Activated CD4-positive, CD25-positive, alpha-beta regulatory T cell treated with anti-CD3 and anti-CD28 coated beads, Interleukin-2, amount 50 U/mL, for 24 hours (primary cell): ENCODE results near the gene GMDS.

Experiments used
- ATAC-seq, 2 donors: fragments of 150-1000 bp; cut with Tn5 transposase; one replicate each; pipeline ENCODE4 v1.10.0; 2021; ENCODE audit warnings: mild to moderate bottlenecking in 1 of 2, moderate library complexity in 1 of 2

Gene GMDS

GRCh38 chr6:1595271-1596087, 649.9 kb downstream of the GMDS start:
- no peak for ATAC-seq

DNA sequence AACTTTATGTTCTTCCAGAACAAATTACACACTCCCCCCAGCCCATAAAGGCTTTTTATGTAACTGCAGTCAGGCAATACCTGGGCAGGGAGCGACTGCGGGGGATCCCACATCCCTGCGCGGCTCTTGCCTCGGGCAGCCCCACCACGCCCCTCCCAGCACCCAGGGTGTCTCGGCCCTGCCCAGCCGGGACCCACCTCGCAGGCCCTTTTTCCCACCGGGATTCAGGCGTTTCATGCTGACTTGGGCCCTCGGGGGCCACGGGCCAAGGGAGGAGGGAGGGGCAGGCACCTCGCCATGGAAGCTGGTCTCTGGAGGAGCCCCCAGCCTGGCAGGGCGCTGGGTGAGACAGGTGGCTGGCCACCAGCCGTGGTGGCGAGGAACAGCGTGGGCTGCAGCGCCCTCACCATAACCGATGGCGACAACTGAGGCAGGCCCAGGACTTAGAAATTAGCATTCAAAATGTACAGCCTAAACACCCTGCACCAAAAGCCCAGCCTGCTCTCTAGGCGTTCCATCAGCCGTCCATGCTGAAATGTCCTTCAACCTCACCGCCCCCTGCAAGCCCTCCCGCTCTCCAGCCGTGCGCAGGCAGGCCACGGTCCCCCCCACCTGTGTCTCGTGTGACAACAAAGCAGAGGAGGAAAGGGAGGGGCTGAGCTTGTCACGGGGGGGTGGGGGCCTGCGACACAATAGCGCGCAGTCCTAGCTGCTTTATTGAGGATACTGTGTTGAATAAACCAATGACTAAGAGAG, 650.8 kb downstream of the GMDS start:
- no peak for ATAC-seq

DNA sequence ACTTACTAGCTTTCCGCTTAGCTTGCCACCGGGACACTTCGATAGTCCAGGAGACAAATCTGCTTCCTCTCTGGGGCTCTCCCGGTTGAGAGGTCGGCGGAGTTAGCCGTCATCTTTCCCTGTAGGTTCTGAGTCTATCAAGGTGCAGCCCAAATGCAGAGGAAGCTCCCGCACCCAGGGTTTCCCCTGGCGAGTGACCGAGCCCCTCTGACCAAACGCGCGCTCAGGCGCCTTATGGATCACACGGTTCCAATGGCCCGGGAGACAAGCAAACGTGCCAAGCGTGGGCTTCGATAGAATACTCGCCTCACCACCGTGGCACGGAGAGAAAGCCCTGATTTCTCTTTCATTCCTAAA, 651.5 kb downstream of the GMDS start:
- ATAC-seq: no peak

DNA sequence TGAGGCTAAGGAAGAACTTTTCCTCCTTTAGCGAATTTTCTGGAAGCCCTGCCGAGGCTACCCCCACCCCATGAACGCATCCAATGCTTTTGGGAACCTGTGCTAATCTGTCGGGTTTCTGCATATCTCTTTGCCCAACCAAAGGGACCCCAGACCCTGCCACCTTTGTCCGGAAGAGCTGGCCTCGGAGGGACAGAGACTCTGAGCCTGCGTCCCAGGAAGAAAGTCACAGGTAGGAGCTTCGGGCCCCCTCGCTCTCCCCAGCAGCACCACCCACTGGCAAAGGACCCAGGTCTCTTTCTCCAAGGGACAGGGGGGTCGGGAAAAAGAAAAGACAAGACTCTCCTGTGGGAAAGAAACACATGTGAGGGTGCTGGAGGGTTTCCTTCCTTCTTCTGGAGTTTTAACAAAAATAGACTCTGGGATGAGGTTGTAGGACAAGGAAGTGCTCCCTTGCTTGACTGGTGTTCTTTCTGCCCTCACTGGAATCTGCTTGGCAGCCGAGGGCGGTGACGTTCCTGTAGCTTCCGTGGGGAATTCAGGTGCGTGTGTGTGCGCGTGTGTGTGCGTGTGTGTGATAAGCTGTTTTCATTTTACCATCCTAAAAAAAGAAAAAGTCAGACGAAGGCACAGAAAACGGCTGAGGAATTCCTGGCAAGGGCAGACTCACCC, 652.0 kb downstream of the GMDS start:
- no peak for ATAC-seq

- no peak for ATAC-seq
These were observed 652.6 kb downstream of the GMDS start for GRCh38 chr6:1592852-1593251.

DNA sequence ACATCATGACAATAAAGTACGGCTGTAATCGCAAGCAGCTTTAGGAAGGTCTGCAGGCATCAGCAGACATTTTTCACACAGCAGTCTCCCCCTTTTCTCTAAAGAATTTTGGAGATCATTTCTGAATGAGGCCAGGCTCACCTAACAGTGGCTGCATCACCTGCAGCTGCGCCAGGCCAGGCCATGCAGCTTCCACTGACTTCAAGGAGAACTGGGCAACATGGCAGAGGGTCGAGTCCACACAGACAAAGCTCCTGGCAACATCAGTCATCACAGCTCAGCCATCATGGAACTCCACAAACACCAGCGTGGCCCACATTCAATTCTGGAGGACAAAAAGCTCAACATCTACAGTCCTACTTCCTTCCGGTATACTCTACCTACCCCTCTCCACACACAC, 653.5 kb downstream of the GMDS start:
- no peak for ATAC-seq

DNA sequence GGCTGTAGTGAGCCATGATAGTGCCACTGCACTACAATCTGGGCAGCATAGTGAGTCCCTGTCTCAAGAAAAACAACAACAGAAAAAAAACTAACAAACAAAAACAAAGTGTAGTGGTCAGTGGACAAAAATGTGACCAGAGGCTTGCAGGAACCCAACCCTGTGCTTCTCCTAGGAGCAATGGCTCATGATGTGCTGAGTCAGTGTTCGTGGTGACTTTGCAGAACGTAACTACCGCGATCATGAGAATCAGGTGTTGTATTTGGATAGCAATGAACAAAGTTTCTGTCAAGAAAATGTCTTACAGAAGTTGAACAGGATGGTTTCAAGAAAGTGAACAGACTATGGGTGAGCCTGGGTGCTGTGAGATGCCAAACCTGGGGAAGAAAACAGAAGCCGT, 654.2 kb downstream of the GMDS start:
- ATAC-seq: no peak

GRCh38 chr6:1590580-1590979, 654.8 kb downstream of the GMDS start:
- ATAC-seq: no peak

GRCh38 chr6:1589208-1589607, 656.2 kb downstream of the GMDS start:
- no peak for ATAC-seq

DNA sequence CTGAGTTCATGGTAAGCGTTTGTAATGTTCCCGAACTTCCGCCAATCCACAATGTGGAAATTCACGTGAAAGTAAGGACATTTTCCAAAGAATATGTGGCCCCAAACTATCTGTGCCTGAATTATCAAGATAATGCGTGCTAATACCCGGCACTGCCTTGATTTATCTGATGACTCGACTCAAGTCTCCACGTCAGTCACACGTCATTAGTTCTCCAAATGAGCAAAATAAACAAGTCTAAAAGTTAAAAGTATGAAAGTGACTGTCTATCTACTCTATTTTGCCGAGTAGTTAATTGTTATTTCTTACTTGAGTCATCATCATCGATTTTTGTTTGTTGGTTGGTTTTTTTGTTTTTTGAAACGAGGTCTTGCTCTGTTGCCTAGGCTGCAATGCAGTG, 657.4 kb downstream of the GMDS start:
- no peak for ATAC-seq

DNA sequence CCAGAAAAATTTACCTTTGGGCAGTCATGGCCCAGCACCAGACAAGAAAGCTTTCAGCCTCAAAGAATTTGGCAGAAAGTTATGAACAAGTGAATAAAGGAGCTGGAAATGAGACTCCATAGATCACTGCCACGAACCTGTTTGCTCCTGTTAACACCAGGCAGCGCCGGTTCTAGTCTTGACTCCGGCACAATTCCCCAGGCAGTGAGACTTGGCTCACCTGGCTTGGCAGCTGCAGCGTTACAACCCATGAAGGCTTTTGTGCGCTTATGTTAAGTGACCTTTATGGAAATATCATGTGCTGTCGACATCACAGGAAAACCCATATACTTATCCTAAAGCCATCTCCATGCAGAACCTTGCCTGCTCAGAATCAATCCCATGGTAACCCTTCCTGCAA, 657.9 kb downstream of the GMDS start:
- ATAC-seq: no peak

- no peak for ATAC-seq
These were observed 658.4 kb downstream of the GMDS start for GRCh38 chr6:1586861-1587450.

- ATAC-seq: no peak
These were observed 659.1 kb downstream of the GMDS start for GRCh38 chr6:1586256-1586655.

GRCh38 chr6:1585669-1586049, 659.7 kb downstream of the GMDS start:
- no peak for ATAC-seq

- no peak for ATAC-seq
These were observed 660.3 kb downstream of the GMDS start for GRCh38 chr6:1584996-1585668.

DNA sequence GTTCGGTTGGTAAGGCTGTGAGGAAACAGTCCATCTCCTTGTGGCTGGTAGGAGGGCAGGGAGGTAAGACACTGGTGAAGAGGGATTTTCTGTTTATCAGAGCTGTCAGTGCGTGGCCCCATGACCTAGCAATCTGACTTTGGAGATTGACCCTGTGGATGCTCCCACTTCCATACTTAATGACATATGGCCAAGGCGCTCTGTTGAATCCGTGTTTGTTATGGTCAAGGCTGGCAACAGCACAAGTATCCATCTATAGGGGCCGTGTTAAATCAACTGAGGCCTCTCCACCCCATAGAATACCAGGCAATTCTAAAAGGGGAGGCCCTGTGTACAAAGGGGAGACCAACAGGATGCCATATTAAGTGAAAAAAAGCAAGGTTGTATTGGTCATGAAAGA, 661.3 kb downstream of the GMDS start:
- ATAC-seq: no peak

GRCh38 chr6:1581120-1581991, 664.0 kb downstream of the GMDS start:
- ATAC-seq: no peak

DNA sequence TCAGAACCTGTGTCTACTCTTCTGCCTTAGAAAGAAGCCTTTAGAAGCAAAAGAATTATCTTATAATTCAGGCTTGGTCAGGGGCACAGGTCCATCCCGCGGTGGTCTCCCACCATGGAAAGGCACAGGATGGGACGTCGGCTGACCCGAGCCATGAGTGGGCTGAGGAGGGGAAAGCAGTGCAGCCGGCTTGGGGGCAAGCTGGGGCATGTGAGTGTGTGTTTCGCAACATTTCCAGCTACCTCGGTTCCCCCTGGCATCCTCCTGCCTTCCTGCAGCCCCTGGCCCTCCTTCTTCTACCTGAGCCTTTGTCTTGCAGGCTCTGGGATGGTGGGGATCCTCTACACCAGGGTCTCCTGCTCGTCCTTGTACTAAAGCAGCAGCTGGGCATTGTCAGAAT, 664.8 kb downstream of the GMDS start:
- ATAC-seq: no peak

DNA sequence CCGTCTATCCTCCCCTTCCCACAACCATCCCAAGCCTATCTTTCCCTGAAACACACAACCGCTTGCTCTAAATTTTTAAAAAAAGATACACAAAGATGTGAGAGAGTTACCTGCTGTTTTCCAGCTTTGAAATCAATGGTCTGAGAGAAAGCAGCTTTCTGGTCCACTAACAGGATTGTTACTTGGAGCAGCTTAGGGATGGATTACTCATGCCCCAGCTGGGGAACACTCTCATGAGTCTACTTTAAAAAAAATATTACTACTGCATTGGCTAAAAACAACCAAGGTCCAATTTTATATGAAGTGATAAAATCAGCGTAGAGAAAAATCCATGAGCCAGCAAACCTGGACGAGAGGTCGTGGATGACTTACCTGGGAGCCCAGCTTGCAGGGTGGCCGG, 665.3 kb downstream of the GMDS start:
- no peak for ATAC-seq

DNA sequence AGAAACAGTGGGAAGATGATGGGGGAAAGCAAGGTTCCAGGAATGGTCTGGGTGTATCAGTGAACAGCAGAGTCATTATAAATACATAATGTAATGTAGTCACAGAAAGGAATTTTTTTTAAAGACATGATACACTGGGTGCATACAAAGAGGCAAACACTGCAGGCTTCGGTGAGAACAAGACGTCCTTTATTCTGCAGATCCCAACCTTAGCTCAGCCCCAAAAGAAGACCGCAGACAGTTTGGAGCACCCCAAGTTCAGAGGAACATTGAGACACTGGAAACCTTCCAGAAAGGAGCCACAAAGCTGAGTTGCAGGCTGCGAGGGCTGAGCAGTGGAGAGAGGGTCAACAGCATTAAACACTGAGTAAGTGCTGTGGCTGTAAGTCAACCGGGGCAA, 666.3 kb downstream of the GMDS start:
- ATAC-seq: no peak

DNA sequence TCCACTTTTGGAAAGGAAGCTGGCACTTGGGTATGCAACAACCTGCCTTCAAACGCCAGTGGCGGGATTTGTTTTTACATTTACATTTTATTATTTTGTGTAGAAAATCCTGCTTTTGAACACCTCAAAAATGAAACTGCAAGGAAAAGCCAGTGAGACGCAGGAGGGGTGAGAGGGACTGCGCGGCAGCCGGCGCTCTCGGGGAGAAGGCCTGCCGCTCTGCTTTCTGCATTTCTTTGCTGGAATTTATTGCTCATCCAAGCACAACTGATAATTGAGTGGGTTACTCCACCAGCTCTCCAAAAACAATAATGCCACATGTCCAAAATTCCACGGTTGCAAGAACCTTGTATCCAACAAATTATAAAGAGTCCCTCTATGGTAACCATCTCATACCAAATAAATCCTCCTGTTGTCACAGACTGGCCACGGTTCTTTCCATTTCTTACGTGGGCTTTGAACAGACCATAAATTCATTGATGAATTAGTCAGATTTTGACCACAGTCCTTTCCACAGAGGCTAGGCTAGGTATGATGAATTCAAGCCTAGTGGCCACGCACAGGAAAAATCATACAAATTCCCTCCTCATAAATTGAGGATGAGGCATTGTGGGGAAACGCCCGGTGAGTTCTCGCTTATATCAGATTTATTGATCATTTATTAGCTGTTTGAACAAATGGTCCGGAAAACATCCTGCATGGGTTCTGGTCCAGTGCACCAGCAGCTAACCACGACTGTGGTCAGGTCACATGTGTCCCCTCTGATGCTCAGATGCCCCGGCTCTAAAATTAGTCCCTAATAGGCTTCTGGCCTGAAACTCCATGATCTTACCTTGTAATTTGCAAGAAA, 667.3 kb downstream of the GMDS start:
- ATAC-seq: no peak
